ENCODE measurements around the gene BICC1. TPM values are rescaled to one million over a fixed set of nuclear protein-coding genes. Genes with fewer than 3 reads are reported as not detected.
A peak's percentile ranks its signal among the peaks of the same experiment; 100 is the strongest.

Gene BICC1
- total RNA-seq, 6 experiments from 2014 or later: 55.6 to 67.7 (median 64.8) TPM

DNA sequence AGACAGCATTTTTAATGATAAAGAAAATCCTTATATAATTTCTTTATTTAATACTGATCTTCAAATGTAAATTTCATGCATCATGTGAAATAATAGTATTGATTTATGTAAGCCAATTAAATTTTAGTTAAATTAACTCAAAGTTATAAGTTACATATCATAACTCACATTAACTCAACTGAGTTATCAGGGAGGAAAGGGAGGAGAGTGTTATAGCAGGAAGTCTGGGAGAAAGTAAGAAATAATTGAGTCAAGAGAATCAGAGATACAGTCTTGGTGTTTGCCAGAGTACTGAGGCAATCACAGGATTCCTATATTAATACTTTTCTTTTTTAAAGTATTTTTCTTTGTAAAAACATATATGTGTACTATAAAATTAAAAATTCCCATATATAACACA lies 4.0 kb downstream of the BICC1 start:
- peaks cover 27% of the 10 kb centered on the region for H3K36me3 Mint-ChIP-seq (ENCODE audit: low read depth)
- TF ChIP-seq, protein P1, sequence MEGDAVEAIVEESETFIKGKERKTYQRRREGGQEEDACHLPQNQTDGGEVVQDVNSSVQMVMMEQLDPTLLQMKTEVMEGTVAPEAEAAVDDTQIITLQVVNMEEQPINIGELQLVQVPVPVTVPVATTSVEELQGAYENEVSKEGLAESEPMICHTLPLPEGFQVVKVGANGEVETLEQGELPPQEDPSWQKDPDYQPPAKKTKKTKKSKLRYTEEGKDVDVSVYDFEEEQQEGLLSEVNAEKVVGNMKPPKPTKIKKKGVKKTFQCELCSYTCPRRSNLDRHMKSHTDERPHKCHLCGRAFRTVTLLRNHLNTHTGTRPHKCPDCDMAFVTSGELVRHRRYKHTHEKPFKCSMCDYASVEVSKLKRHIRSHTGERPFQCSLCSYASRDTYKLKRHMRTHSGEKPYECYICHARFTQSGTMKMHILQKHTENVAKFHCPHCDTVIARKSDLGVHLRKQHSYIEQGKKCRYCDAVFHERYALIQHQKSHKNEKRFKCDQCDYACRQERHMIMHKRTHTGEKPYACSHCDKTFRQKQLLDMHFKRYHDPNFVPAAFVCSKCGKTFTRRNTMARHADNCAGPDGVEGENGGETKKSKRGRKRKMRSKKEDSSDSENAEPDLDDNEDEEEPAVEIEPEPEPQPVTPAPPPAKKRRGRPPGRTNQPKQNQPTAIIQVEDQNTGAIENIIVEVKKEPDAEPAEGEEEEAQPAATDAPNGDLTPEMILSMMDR (IDR thresholded peaks at IDR 0.05): no peak
- no peak for DNase-seq
- H3K4me3 Mint-ChIP-seq: peak overlapping the region; percentile 95
- peaks cover 57% of the 10 kb centered on the region for H3K4me1 Mint-ChIP-seq (ENCODE audit: low read depth)
- H3K27me3 Mint-ChIP-seq (ENCODE audit: insufficient read depth): peaks cover 2% of the 10 kb centered on the region; the same call in 1 of the 2 replicates
- H3K9me3 Mint-ChIP-seq: no peaks in the 10 kb centered on the region
- H3K27ac Mint-ChIP-seq: peak overlapping the region; percentile 73; the same call in 1 of the 2 replicates

DNA sequence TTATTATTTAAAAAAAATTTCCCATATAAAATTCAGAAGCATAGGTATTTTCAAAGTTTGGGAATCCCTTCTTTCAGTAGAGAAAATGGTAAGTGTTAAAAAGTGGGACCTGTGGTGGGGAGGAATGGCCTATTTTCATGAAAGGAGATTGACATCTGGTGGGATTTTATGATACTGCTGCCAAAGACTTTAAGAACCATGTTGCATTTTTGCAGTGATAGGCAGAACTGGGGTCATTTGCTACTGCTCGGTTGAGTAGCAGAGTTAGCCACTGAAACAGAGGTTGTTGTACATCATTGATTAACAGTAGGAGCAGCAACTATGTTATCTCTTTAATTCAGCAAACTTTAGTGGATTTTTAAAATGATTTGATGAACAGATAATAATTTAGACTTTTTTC lies 4.4 kb downstream of the BICC1 start:
- Mint-ChIP-seq H3K4me3 (peak overlapping the region; percentile 95), H3K27me3 (ENCODE audit: insufficient read depth) (peaks cover 2% of the 10 kb centered on the region; the same call in 1 of the 2 replicates), H3K4me1 (ENCODE audit: low read depth) (peaks cover 58% of the 10 kb centered on the region), H3K9me3 (no peaks in the 10 kb centered on the region), H3K27ac (peak overlapping the region; percentile 30), H3K36me3 (ENCODE audit: low read depth) (peaks cover 29% of the 10 kb centered on the region)
- TF ChIP-seq, protein P1 (IDR thresholded peaks at IDR 0.05): peak; percentile 28; the same call in 1 of the 2 replicates
- DNase-seq: no peak

DNA sequence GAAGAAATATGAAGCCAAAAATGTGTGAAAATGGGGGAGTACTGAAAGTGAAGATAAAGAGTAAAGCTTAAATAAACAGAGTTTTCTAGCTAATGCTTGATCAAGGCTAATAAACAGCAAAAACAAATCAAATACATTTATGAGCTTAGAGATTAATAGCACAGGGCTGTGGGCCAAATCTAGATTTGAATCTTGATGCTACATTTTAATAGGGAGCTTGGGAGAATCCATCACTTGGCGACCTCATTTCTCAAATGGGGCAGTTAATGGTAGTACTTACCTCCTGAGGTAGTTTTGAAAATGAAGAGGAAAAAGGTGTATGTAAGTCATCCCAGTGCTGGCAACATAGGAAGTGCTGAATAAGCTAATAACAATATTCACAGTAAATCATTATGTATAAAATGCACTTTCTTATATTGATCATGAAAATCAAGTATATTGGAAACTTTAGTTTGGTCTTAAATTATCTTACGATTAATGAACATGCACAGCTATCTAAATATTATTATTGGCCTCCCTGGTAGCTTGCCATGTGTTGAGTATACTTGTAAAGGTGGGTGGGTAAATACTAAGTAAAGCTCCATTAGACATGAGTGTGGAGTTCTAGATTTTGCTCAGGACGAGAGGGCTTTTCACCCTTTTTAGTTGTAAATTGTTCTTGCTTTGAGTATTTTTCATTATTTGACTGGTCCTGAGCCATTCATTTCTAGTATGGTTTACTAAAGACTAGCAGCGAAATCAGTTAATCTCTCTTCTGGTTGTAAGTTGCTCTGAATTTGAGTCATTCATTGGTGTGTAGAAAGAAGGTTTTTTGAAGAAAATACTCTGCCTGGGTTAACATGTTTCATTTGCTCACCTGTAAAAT lies 5.1 kb downstream of the BICC1 start:
- H3K4me3 Mint-ChIP-seq: peak overlapping the region; percentile 95
- peak overlapping the region; percentile 17 for H3K27ac Mint-ChIP-seq
- TF ChIP-seq, protein P1 (IDR thresholded peaks at IDR 0.05): no peak
- H3K4me1 Mint-ChIP-seq (ENCODE audit: low read depth): peaks cover 58% of the 10 kb centered on the region
- no peak for DNase-seq
- no peaks in the 10 kb centered on the region; the same call in 1 of the 2 replicates for H3K9me3 Mint-ChIP-seq
- H3K27me3 Mint-ChIP-seq (ENCODE audit: insufficient read depth): peaks cover 2% of the 10 kb centered on the region; the same call in 1 of the 2 replicates
- peaks cover 35% of the 10 kb centered on the region for H3K36me3 Mint-ChIP-seq (ENCODE audit: low read depth)

DNA sequence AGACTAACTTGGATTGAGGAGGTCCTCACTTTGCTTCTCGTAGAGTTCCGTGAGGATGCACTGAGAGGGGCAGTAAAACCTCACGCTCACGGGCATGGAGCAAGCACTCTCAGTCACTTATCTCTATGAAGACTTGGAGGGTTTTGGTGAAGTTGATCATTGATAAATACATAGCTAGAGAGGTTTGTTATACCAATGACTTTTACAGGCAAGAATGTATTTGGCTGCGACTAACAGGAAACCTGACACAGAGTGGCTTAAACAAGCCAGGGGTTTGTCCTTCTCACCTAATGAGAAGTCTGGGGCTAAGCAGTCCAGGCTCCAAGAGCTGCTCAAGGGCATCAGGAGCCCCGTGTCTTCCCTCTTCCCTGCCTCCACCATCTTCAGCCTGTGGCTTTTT lies 6.1 kb downstream of the BICC1 start:
- H3K27ac Mint-ChIP-seq: peak overlapping the region; percentile 17
- peak; percentile 27 for DNase-seq
- peaks cover 58% of the 10 kb centered on the region for H3K4me1 Mint-ChIP-seq (ENCODE audit: low read depth)
- no peaks in the 10 kb centered on the region; the same call in none of the 2 replicates for H3K27me3 Mint-ChIP-seq (ENCODE audit: insufficient read depth)
- H3K9me3 Mint-ChIP-seq: peaks cover 5% of the 10 kb centered on the region
- H3K36me3 Mint-ChIP-seq (ENCODE audit: low read depth): peaks cover 33% of the 10 kb centered on the region
- H3K4me3 Mint-ChIP-seq: peak overlapping the region; percentile 66
- TF ChIP-seq, protein P1 (IDR thresholded peaks at IDR 0.05): no peak

DNA sequence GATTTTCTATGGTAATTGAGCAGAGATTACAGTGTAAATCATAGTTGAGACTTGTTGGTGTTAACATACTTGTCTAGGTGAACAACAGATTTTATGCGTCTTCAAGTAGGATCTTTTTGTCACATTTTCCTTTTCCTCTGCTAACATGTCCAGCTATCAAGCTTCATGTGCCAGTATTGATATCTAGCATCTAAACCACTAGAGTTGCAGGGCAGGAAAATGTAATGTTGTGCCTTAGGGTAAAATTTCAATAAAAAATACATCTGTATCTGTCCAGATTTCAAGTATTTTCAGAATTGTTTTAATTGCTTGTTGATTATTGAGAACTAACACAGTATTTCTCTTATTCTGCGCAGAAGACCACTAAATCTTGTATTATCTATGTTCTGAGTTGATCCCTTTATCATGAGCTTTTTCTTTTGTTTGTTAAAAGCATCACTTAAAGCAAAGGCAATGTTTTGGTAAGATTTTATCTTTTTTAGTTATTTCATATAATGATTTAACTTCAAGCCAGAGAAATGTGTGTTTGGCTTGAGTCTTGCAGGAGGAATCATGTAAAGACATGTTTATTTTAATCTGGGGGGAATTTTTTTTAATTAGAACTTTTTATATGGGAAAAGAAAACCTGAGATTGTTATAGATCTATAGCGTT lies 16.5 kb downstream of the BICC1 start:
- peaks cover 45% of the 10 kb centered on the region for H3K4me1 Mint-ChIP-seq (ENCODE audit: low read depth)
- no peak overlapping the region for H3K4me3 Mint-ChIP-seq
- H3K36me3 Mint-ChIP-seq (ENCODE audit: low read depth): peaks cover 37% of the 10 kb centered on the region
- H3K9me3 Mint-ChIP-seq: peaks cover 4% of the 10 kb centered on the region; the same call in 1 of the 2 replicates
- peaks cover 2% of the 10 kb centered on the region; the same call in 1 of the 2 replicates for H3K27me3 Mint-ChIP-seq (ENCODE audit: insufficient read depth)
- TF ChIP-seq, protein P1 (IDR thresholded peaks at IDR 0.05): no peak
- no peak overlapping the region for H3K27ac Mint-ChIP-seq
- DNase-seq: no peak
